Epithelial cell of proximal tubule (primary cell): Measurements from ENCODE around the gene CEP112. TPM values are rescaled to one million over a fixed set of nuclear protein-coding genes. Genes with fewer than 3 reads are reported as not detected.

Experiments used
- DNase-seq: peaks from one replicate; pipeline ENCODE4 v3.0.0-alpha.2; 2011; ENCODE audit warnings: low read depth
- H3K4me3 ChIP-seq: 2 replicates; pipeline ENCODE4 v1.5.1; 2011; ENCODE audit warnings: low read depth, mild to moderate bottlenecking, low read length
- total RNA-seq: library from RNA; depleted of rRNA; stranded (reverse); fragments of >200 nt; gene quantifications from 2 replicates; pipeline ENCODE4 v1.2.3, GENCODE V29; 2015
- TF ChIP-seq, protein P1 (sequence below): conservative IDR thresholded peaks from 2 replicates; pipeline ENCODE4 v1.5.1; 2012; ENCODE audit warnings: low read depth, mild to moderate bottlenecking, low read length

The CEP112 gene
- total RNA-seq, 1 donor from 2014 or later, result 4.7 TPM

DNA sequence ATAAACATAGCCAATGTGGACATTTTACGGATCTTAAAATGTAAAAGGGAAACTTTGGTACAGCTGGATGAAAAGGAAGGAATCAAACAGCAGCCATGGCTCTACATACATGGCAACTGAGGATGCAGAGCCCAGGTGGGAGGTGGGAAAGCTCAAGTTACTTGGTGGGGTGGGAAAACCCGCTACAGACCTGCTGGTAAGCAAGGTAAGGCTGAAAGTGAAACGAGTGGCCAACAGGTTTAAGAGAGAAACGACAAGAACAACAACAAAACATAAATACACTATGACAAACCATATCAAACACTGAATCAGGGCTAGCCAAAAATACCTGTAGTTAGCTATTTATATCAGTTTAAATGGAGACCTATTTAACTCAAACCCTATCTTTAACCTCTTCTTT, 185.3 kb downstream of the CEP112 start:
- TF ChIP-seq, protein P1, sequence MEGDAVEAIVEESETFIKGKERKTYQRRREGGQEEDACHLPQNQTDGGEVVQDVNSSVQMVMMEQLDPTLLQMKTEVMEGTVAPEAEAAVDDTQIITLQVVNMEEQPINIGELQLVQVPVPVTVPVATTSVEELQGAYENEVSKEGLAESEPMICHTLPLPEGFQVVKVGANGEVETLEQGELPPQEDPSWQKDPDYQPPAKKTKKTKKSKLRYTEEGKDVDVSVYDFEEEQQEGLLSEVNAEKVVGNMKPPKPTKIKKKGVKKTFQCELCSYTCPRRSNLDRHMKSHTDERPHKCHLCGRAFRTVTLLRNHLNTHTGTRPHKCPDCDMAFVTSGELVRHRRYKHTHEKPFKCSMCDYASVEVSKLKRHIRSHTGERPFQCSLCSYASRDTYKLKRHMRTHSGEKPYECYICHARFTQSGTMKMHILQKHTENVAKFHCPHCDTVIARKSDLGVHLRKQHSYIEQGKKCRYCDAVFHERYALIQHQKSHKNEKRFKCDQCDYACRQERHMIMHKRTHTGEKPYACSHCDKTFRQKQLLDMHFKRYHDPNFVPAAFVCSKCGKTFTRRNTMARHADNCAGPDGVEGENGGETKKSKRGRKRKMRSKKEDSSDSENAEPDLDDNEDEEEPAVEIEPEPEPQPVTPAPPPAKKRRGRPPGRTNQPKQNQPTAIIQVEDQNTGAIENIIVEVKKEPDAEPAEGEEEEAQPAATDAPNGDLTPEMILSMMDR, result no peak

DNA sequence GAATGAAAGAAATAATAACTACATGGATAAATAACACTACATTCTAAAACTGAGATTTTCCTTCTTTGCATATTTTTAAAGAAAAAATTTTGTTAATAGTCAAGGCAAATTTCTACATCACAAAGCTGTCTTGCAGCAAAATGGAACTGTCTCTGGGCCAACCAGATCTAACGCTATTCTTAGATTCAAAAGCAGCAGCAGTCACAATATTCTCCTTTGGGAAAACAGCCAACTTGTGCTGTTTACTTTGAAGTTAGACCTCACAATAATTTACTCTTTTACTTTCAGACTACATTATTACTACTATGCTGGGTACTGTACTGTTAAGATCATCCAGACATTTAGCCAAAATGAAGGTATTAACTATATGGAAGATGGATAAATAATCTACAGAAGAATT, 189.1 kb downstream of the CEP112 start:
- TF ChIP-seq, protein P1, result no peak
- no peak for DNase-seq
- H3K4me3 ChIP-seq, result no peak overlapping the region

More for the DNA sequence above, 185.3 kb downstream of the CEP112 start:
- DNase-seq, result no peak
- H3K4me3 ChIP-seq, result no peak overlapping the region

DNA sequence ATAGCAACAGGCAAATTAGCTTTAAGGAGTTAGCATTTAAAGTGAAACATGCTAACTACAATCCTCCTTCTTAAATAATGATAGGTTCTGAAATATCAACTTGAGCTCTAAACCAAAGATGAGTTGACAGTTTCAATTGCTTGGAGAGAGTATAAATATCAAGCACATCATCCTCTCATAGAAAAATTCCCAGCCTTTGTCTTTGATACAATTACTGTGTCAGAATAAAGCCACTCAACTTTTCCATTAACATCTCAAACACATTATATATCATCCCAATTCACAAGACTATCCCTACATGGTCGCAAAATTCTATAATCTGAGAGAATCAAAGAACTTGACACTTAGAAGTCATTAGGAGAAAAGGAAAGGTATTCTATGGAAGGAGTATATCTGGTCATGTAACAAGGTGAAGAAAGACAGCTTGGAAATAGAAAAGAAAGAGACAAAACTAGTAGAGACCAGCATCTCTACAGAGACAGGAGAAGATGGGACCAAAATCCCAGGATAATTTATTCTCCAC, 189.8 kb downstream of the CEP112 start:
- H3K4me3 ChIP-seq, result no peak overlapping the region
- no peak for DNase-seq
- TF ChIP-seq, protein P1, result no peak

DNA sequence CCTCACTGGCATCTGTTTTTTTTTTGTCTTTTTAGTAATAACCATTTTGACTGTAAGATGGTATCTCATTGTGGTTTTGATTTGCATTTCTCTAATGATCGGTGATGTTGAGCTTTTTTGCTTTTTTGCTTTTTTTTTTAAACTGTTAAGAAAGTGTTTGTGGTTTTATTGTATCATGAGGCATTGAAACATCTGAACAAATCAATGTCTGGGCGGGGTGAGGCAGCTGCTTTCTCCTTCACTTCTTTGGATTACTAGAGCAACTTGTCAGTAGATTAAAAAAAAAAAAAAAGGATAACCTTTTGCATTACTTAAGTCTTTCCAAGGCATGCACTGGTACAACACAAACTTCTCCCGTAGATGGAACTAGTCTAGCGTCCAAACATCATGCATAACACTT, 191.7 kb downstream of the CEP112 start:
- H3K4me3 ChIP-seq, result no peak overlapping the region
- DNase-seq, result no peak
- TF ChIP-seq, protein P1, result no peak

GRCh38 chr17:65998675-65999074, 193.3 kb downstream of the CEP112 start:
- TF ChIP-seq, protein P1, result no peak
- DNase-seq, result no peak
- no peak overlapping the region for H3K4me3 ChIP-seq

DNA sequence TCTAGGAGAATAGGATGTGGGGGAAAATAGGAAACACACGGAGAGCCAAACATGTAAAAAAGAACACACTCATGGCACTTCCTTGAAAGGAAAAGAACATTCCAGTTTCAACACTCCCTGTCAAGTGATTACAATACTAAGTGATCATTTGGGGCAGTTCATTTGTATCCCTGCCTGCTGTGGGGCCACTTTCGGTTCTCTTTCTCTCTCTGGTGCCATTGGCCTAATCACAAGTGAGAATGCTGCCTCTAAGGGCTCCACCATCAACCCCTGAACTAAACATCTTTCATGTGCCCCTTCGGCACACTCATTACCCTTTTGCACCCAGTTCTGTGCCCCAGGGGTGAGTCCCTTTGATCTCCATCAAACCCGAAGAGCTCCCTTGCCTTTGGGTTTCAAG, 197.3 kb downstream of the CEP112 start:
- TF ChIP-seq, protein P1, result no peak
- no peak for DNase-seq
- H3K4me3 ChIP-seq, result no peak overlapping the region

DNA sequence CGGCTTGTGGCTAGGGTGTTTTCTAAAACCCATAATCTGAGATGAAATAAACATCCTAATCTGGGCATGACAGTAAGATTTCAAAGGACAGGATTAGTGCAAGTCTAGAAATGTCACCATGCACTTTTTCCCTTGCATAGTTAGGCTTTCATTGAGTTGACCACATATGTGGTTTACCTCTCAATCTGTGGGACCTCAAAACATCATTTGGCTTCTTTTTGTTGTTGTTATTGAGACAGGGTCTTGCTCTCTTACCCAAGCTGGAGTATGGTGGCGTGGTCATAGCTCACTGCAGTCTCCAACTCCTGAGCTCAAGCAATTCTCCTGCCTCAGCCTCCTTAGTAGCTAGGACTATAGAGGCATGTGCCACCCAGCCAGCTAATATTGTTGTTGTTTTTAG, 197.8 kb downstream of the CEP112 start:
- H3K4me3 ChIP-seq, result no peak overlapping the region
- DNase-seq, result no peak
- TF ChIP-seq, protein P1, result no peak
